WTC11 (cell line): ENCODE results near the gene WDR64.

Experiments
- CTCF ChIP-seq: fragments of 200-600 bp; IDR thresholded peaks from 2 replicates; pipeline ENCODE4 v1.8.0; 2022; ENCODE audit warnings: antibody characterized with exemption
- FOXP1 ChIP-seq: sonication (generic); formaldehyde crosslinking; IDR thresholded peaks from 2 replicates; pipeline ENCODE4 v1.8.0; 2022; ENCODE audit warnings: missing genetic modification reagents, mild to moderate bottlenecking, moderate library complexity, borderline replicate concordance

- TF ChIP-seq CTCF (no peak), FOXP1 (CRISPR knock-in tag) (no peak)
Observed at GRCh38 chr1:241821363-241821762, 169.3 kb downstream of the WDR64 start.
